Measurements from ENCODE around the gene BBOX1. TPM values are rescaled to one million over a fixed set of nuclear protein-coding genes. Genes with fewer than 3 reads are reported as not detected.
A peak's percentile ranks its signal among the peaks of the same experiment; 100 is the strongest.

Gene BBOX1
- total RNA-seq, 1 donor from 2014 or later, result not detected

DNA sequence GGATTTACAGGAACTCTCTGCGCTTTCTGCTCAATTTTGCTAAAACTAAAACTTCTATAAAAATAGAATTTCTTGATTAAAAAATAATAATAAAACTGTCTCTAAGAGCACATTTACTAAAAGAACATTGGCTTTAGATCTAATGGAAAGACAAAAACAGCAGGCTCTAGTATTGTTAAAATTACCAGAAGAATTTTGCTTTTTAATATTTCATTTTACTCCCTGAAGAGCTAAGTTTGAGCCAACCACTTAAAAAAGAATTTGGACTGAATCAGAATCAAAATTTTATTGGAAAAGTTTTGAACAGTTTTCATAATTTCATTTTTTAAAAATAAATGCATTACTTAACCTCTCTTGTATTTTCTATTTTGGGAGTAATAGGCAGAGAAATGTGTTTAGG, 107.3 kb downstream of the BBOX1 start:
- Mint-ChIP-seq H3K9me3 (peaks cover 26% of the 10 kb centered on the region), H3K27me3 (ENCODE audit: low read depth) (no peaks in the 10 kb centered on the region), H3K4me3 (no peak overlapping the region), H3K4me1 (peaks cover 3% of the 10 kb centered on the region), H3K36me3 (peaks cover 19% of the 10 kb centered on the region), H3K27ac (no peak overlapping the region)
- no peak for TF ChIP-seq CTCF (IDR thresholded peaks at IDR 0.05; ENCODE audit: unreplicated experiment)
- no peak for DNase-seq (ENCODE audit: low spot score in 2 of 2, unreplicated experiment in 2 of 2)

- Mint-ChIP-seq H3K4me3 (no peak overlapping the region), H3K36me3 (peaks cover 16% of the 10 kb centered on the region), H3K27ac (no peak overlapping the region), H3K4me1 (peaks cover 3% of the 10 kb centered on the region), H3K9me3 (peaks cover 30% of the 10 kb centered on the region), H3K27me3 (ENCODE audit: low read depth) (no peaks in the 10 kb centered on the region)
- TF ChIP-seq CTCF (IDR thresholded peaks at IDR 0.05; ENCODE audit: unreplicated experiment), result no peak
- DNase-seq (ENCODE audit: low spot score in 2 of 2, unreplicated experiment in 2 of 2), result no peak
These were observed 107.9 kb downstream of the BBOX1 start for GRCh38 chr11:27148506-27148905.

DNA sequence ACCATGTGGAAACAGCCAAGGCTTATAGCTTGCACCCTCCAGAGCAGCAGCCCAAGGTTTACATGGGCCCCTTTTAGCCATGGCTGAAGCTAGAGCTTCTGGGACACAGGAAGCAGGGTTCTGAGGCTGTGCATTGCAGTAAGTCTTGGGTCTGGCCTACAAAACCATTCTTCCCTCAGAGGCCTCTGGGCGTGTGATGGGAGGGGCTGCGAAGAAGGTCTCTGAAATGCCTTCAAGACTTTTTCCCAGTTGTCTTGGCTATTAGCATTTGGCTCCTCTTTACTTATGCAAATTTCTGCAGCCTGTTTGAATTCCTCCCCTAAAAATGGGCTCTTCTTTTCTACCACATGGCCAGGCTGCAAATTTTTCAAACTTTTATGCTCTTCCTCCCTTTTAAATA, 109.5 kb downstream of the BBOX1 start:
- H3K9me3 Mint-ChIP-seq, result peaks cover 18% of the 10 kb centered on the region
- no peak for TF ChIP-seq CTCF (IDR thresholded peaks at IDR 0.05; ENCODE audit: unreplicated experiment)
- H3K27me3 Mint-ChIP-seq (ENCODE audit: low read depth), result no peaks in the 10 kb centered on the region
- H3K4me3 Mint-ChIP-seq, result no peak overlapping the region
- peaks cover 9% of the 10 kb centered on the region for H3K36me3 Mint-ChIP-seq
- no peak for DNase-seq (ENCODE audit: low spot score in 2 of 2, unreplicated experiment in 2 of 2)
- peaks cover 3% of the 10 kb centered on the region for H3K4me1 Mint-ChIP-seq
- no peak overlapping the region for H3K27ac Mint-ChIP-seq

- Mint-ChIP-seq H3K9me3 (peaks cover 12% of the 10 kb centered on the region), H3K4me3 (no peak overlapping the region), H3K27ac (no peak overlapping the region), H3K4me1 (peaks cover 3% of the 10 kb centered on the region), H3K36me3 (peaks cover 13% of the 10 kb centered on the region), H3K27me3 (ENCODE audit: low read depth) (no peaks in the 10 kb centered on the region)
- DNase-seq (ENCODE audit: low spot score in 2 of 2, unreplicated experiment in 2 of 2), result no peak
- no peak for TF ChIP-seq CTCF (IDR thresholded peaks at IDR 0.05; ENCODE audit: unreplicated experiment)
These were observed 112.5 kb downstream of the BBOX1 start for GRCh38 chr11:27153136-27153535.

- no peak overlapping the region for H3K4me3 Mint-ChIP-seq
- H3K4me1 Mint-ChIP-seq, result no peaks in the 10 kb centered on the region
- peaks cover 8% of the 10 kb centered on the region for H3K36me3 Mint-ChIP-seq
- H3K27ac Mint-ChIP-seq, result no peak overlapping the region
- peak; percentile 71 for TF ChIP-seq CTCF (IDR thresholded peaks at IDR 0.05; ENCODE audit: unreplicated experiment)
- no peaks in the 10 kb centered on the region for H3K9me3 Mint-ChIP-seq
- peak in 1 of 2 experiments; percentile 45 for DNase-seq (ENCODE audit: low spot score in 2 of 2, unreplicated experiment in 2 of 2)
- no peaks in the 10 kb centered on the region for H3K27me3 Mint-ChIP-seq (ENCODE audit: low read depth)
These were observed 118.1 kb downstream of the BBOX1 start for GRCh38 chr11:27158456-27159334.

Measured in mesothelial cell of epicardium (in vitro differentiated cells).